Smooth muscle cell of the brain vasculature (primary cell): ENCODE results near the gene DRAXIN.

Experiments
- DNase-seq: peaks from one replicate; pipeline ENCODE4 v3.0.0-alpha.2; 2012; ENCODE audit warnings: low read depth, low spot score

Gene DRAXIN

DNA sequence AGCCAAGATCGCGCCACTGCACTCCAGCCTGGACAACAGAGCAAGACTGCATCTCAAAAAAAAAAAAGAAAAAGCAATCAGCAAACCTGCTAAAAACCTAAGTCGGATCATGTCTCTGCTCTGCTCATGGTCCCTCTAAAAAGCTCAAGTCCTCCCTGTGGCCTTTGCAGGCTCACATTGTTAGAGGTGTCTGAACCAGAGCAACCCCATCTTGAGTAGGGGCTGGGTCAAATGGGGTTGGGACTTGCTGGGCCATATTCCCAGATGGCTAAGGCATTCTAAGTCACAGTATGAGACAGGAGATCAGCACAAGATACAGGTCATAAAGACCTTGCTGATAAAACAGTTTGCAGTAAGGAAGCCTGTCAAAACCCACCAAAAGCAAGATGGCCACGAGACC is 3.0 kb upstream of the DRAXIN start:
- DNase-seq = no peak

DNA sequence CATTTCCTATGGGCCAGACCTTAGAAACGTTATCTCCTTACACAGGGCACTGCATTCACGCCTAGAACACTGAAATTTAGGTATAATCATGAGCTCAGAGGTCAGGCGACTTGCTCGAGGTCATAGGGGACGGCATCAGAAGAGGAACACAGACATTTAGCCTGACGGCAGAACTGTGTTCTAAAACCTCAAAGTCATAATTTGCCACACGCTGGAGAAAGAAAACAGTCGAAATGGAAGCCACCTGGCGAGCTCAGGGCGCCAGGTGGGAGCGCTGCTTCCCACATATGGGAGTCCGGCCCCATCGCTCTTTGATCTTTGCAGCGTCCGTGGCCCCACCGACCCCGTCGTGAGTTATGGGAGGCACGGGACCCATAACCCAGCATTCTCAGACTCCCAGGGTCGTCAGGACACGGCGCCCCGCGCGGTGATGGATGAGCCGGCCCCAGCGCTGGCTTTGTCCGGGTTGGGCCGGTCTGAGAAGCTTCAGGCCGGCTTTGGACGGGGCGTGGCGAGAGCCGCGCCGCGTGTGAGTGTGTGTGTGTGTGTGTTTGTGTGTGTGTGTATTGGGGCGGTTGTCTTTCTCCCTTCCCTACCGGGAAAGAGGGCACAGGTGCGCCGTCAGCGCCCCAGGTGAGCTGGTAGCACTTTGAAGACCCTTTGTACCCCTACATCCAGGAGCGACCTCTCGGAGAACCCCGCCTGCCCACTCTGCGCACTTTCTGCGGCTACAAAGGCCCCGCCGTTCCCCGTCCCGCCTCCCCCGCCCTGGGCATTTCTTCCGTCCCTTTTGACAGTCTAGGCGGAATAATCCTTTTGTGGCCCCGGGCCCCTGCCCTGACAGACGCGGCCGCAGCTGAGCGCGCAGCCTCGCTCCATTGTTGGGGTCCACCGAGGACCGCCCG is 861 bp upstream of the DRAXIN start:
- no peak for DNase-seq

DNA sequence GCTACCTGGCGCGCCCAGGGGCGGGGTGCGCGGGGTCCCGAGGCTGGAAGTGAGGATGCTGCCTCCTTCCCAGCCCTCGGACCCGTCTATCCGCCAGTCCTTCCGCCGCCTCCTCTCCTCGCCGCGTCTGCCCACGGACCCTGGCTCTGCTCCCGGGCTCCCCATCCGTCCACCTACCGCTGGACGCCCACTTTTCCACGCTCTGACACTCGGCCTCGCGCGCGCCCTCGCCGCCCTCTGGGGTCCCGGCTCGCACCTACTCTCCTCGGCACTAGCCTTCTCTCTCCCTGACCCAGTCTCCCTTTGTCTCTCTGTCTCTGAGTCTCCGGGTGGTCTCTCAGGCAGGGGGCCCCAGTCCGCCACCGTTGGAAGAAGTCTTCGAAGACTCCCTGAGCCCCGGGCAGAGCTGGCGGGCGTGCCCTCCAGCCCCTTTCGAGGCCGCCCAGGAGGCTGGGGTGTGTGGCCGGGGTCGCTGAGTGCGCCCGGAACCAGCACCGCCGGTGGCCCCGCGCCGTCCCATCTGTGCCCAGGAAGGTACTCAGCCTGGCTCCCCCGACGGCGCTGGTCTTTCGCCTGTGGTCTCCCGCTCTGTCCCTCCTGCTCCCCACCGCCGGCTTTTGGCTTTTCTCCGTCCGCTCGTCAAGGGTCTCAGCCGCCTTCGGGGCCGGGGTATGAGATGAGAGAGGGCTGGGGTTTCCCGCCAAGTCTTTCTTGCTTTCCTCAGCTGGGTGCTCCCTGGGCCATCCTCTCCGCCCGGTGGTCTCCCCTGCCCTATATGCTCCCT is 610 bp downstream of the DRAXIN start:
- no peak for DNase-seq

GRCh38 chr1:11693024-11693590 is 1.6 kb downstream of the DRAXIN start:
- no peak for DNase-seq

GRCh38 chr1:11693917-11694316 is 2.4 kb downstream of the DRAXIN start:
- no peak for DNase-seq

DNA sequence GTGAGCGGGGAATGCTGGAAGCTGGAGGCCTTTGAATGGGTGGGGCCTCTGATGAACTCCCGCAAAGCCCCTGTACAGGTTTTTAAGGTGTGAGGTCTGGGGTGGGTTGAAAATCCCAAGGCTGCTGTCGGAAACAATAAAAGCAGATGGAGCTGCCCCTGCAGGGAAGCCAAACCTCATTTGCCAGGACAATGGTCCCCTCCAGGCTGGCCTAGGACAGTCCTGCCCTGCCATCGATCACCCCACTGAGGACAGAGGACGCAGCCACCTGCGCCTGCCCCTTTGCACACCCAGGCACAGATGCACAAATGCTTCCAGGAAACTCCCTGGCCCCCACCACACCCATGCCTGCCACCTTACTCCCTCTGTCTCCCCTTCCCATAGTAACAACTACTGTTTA is 4.4 kb downstream of the DRAXIN start:
- no peak for DNase-seq

DNA sequence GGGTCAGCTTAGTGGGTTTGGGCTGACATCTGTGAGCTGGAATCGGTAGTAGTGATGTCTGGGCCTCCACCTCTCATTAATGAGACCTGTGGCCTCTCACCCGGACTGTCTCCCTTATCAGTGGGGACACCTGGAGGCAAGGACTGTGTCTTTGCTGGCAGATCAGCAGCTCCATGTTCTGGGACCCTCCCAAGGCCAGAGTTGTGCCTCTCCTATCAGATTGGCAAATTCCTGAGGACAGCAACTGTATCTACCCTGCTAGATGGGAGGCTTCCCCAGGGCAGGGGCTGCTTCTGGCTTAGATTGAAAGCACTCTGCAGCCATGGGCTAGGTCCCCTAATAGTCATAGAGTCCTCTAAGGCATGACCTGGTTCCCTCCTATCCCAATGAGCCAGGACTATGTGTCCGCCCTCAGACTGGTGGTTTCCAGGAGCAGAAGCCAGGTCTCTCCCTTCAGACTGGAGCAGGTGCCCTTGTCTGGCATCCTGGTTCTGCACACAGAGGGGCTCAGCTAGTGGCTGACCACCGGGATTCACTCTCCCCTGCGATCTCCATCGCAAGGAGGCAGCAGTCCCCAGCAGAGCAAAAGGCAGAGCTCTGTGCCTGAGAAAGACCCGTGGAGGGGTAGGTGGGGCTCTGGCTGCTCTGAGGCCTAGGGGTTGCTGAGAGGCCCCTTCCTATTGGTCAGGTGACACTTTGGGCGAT is 5.8 kb downstream of the DRAXIN start:
- no peak for DNase-seq

- DNase-seq = no peak
These were observed 6.3 kb downstream of the DRAXIN start for GRCh38 chr1:11697893-11698210.

- DNase-seq = no peak
These were observed 9.3 kb downstream of the DRAXIN start for GRCh38 chr1:11700601-11701467.

DNA sequence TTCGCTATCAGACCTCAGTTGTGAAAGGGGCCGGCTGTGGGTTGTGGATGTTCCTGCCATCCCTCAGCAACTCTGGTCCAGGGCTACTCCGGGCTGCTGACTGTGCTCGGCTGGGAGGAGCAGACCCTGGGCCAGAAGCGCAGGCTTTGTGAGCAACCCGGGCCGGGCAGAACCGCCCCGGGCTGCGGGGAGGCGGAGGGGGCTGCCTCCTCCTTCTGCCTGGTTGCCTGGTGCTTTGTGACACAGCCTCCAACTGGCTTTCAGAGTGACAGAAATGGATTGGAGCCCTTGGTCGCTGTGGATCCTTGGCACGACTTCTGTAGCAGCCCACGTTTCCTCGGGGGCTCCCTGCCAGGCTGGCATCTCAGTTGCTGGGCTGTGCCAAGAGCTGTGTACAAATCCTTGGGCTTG is 10.0 kb downstream of the DRAXIN start:
- no peak for DNase-seq

- no peak for DNase-seq
These were observed 10.7 kb downstream of the DRAXIN start for GRCh38 chr1:11701981-11702803.

DNA sequence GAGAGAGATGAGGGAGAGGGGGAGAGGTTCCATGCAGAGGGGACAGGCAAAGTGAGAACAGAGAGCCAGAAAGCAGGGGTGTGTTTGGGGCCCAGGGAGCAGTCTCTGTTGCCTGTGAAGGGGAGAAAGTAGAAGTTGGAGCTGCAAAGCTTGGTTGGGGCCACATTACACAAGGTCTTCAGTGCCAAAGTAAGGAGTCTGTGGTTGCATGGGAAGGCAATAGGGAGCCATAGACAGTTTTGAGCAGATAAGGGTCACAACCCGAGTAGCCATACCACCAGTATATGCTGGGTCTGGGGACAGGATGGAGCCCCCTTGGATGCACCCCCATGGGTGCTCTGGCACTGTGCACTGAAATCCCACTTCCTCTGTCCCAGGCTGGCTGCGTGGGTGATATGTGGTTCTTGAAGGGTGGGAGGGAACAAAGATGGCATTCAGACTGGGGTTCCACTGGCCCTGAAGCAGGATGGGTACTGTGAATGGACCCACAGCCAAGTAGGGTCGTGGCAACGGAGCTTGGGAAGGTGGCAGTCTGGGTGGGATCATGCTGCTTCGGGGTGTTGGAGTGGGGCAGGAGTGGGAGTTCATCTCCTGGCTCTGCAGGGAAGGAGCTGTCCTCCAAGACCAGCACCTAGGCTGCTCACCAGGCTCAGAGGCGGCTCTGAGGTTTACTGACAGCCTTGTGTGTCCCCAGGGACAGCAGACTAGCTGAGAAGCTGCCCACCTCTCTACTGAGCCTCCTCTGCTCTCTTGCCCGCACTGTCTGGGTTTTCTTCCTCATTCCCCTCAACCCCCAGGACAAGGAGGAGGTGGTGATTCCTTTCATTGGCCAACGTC is 12.1 kb downstream of the DRAXIN start:
- DNase-seq = no peak

DNA sequence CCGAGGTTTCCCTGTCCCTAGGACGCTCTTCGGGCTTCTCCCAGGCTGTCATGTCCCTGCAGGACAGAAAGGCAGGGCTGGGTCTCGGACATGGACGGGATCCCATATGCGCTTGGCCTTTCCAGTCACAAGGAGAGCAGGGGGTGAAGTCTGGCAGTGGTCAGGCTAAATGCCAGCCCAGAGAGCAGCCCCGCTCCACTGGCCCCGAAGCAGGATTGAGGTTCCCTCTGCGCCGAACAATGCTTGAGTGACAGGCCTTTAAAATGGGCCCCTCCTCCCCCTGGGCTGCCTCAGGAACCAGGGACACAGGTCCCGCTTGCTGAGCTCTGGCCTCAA is 12.7 kb downstream of the DRAXIN start:
- DNase-seq = no peak

DNA sequence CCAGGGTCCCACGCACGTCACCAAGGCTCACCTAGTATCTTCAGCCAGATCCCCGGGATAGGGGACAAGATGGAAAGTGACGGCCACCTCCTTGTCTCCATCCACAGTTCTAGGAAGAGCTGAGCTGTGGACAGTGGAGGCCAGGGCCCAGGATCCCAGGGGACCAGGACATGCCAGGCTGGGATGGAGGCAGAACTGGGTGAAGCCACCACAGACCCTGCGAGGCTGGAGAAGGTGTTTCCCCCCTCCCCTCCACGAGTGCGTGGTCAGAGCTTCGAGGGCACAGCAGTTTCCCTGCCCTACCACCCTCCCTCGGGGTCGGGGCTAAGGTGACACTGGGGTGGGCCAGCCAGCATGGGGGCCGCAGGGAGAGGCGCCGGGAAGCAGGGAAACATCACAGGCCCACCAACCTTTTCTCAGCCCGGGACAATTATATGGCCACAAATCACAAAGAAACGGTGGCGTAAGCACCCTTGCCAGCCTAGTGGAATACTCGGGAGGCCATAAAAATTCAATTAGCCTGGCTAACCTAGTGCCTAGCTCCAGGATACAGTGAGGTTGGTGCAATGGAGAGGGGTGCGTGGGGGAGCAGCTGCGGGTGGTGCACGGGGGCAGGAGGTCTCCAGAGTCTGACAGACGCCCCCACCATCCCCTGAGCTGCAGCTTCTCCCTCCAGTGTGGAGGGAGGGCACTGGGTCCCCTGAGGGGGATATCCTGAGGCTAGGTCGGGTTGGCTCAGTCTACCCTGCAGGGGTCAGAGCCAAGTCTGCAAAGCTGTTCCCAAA is 13.4 kb downstream of the DRAXIN start:
- DNase-seq = no peak

- no peak for DNase-seq
These were observed 14.1 kb downstream of the DRAXIN start for GRCh38 chr1:11705596-11705995.

- DNase-seq = no peak
These were observed 14.8 kb downstream of the DRAXIN start for GRCh38 chr1:11706292-11706691.

GRCh38 chr1:11707621-11708276 is 16.2 kb downstream of the DRAXIN start:
- DNase-seq = no peak
